GM10847 (cell line): ENCODE measurements around the gene EFCAB14.

Experiments
- POLR2A ChIP-seq: IDR thresholded peaks from 2 replicates; pipeline ENCODE4 v1.6.1; 2011; ENCODE audit not compliant: insufficient read length; ENCODE audit errors: extremely low read depth

Gene EFCAB14

DNA sequence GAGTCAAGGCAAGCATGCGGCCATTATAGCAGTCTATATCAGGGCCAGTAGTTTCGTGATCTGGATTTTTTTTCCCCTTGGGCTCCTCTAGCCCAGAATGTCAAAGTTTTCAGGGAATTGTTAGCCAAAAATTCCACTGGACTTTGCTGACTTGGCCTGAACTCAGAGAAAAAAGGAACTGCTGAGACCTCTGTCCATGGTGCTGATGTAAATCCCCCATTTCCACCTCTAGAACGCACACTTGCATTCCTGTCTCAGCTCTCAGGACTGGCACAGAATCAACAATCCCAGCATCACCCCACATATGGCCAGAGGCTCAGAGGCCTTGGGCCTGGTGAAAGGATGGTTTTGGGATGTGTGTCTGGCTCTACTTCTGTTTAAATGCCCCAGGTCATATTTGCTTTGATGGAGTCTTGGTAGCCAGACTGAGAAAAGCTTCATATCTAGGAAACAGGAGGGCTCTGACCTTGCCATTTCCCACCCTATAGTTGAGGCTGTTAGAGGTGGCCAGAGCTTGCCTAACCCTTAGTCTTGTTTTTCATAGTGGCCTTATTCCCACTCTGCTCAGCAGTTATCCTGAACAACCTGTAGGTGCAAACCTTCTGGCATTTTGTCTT, 16.9 kb upstream of the EFCAB14 start:
- TF ChIP-seq POLR2A, result no peak

DNA sequence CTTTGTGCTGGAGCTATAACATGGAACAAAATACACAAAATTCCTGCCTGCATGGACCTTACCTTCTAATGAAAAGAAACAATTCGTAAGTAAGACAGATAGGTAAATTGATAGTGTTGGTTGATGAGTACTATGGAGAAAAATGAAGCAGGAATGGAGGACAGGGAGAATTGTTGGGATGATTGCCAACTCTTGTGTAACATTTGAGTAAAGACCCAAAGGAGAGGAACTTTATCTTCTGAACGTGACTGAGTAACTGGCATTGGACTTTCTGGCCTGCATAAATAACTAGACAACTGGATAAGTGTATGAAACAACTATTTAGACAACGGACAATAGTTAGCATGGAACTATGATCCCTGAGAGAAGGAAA, 6.8 kb upstream of the EFCAB14 start:
- TF ChIP-seq POLR2A, result no peak

DNA sequence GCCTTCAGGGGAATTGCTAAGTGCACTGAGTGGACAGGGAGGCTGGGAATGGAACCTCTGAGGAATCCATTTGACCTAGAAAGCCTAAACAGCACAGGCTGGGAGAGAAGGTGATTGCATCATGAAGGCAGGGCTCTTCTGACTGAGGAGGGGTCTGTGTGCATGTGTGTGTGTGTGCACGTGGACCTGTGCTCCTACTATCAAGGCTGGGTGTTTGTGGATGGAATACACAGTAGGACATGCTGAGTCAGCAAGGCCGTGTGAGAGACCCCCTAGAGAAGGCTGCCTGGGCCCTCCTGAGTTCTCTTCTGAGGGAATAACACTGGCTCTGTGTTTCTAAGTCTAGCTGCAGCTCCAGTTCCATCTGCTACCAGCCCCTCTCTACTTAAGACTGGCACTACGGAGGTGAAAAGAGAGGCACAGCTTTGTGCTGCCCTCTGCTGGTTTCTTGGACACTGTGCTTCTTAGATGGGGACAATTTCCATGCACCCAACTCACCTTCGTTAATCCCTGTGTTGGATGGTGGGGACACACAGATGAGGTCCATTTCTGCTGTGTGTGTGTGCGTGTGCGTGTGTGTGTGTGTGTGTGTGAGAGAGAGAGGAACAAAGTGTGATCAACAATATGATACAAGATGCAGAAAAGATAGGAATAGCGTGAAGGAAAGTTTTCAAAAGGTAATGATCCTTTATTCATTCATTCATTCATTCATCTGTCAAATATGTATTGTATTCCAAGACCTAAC, 6.2 kb upstream of the EFCAB14 start:
- TF ChIP-seq POLR2A, result no peak

DNA sequence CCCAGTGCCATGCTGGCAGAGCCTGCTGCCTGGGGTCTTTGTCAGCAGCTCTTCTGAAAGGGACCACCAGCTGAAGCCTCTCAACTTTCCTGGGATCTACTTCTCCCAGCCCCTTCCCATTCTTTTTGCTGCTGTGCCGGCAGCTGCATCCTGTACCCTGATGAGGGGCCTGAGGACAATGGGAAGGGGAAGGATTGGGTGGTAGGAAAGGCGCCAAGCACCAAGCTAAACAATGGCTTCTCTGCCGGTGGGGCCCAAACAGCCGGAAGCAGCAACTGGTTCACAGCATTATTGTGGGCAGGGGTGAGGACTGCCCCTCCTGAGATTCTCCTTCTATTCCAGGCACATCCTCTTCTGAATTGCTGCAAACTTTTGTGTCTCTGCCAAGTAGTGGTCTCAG, 5.0 kb upstream of the EFCAB14 start:
- no peak for TF ChIP-seq POLR2A

DNA sequence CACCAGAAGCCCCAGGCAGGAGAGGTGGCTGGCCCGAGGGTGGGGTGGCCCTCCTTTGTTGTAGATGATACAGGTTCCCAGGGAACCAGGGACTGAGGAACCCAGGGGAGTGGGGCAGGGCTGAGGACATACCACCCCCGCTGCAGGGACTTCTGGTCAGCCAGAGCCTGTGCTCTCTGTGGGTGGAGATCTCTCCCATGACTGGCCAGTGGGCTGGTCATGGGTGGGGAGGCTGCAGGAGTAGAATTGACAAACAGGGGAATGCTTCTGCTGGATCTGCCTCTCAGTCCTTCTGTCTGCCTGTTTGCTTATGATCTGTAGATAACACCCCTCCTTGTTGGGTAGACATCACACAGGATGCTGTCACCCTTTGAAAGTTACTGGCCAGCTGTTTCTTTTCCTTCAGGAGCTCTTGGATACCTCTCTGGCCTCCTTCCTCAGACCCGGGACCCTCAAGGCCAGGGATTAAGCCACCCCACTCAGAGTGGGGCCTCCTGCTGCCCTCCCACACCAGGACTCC, 2.8 kb upstream of the EFCAB14 start:
- no peak for TF ChIP-seq POLR2A

DNA sequence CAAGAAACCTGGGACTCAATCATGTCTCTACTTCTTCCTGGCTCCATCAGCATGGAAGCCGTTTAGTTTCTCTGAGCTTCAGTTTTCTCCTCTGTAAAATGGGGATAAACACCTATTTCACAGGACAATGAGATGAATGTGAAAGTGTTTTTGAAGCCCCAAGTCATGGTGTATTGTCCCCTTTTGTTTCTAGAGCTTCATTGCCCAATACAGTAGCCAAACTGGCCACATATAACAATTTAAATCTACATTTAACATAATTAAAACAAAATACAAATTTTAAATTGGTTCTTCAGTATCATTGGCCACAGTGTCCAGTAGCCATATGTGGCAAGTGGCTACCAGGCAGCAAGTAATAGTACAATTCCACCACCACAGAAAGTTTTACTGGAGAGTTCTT, 2.3 kb upstream of the EFCAB14 start:
- TF ChIP-seq POLR2A, result no peak

DNA sequence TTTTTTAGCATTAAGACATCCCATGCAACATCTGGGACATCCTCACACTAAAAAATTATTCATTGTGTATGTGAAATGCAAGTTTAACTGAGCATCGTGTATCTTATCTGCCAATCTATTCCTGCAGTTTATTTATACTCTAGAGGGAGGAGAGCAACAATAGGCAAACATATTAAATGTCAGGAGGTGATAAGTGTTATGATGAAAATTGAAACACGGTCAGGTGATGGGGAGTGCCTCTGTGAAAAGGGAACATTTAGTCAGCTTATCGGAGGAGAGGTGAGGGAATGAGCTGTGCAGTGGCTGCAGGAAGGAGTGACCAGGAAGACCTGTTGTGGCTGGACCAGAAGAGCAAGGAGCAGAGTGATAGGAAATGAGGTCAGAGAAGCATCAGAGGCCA, 775 bp upstream of the EFCAB14 start:
- no peak for TF ChIP-seq POLR2A

DNA sequence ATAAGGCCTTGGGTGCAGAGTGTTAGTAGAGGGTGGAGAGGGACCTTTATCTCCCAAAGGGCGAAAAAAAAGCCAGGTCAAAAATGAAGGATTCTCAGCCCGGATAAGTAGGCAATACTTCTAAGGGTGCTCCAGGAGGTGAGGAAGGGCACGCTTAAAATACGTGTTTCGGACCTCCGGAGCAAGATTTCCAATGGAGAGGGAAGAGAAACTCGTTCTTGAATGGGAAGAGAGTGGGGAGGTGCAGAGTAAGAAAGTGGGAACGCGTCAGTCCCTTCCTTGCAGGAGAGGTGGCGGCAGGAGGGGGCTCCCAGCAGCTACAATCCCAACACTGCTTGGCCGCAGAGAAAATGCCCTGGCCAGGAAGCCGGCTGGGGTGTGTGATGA, 581 bp downstream of the EFCAB14 start:
- TF ChIP-seq POLR2A, result no peak

DNA sequence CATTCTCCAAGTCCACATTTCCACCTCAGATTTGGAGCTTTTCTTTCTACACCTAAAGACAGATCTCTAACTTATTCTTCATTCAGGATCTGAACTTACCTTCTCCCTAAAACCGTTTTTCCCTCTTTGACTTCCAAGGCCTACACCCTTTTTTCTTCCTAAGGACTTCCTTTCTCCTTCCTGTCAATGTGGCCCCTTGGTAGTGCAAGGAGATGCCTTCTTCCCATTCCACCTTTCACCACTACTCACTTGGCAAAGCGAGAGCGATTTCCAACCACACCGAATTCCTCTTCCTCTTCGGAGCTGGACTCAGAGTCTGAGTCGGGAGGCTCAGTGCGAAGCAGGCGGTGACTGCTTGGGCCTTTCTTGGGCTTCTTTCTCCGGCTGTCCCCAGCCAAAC, 1.3 kb downstream of the EFCAB14 start:
- no peak for TF ChIP-seq POLR2A

DNA sequence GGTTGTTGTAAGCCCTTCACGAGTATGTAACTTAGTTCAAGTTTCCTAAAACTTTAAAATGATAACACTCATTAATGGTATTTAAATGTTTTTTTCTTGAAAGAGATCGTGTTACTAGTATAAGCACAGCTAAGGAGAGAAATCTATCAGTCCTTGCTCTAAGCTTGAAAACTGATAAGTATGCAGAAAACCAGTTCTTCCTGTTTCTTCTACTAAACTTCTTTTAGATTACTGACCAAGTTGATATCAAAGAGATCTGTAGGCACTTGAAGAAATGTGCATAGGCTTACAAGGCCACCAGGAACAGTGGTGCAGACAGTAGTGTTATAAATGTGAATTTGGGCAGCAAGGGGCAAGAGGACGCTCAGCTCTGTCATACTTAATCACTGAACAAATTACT, 3.9 kb downstream of the EFCAB14 start:
- no peak for TF ChIP-seq POLR2A

DNA sequence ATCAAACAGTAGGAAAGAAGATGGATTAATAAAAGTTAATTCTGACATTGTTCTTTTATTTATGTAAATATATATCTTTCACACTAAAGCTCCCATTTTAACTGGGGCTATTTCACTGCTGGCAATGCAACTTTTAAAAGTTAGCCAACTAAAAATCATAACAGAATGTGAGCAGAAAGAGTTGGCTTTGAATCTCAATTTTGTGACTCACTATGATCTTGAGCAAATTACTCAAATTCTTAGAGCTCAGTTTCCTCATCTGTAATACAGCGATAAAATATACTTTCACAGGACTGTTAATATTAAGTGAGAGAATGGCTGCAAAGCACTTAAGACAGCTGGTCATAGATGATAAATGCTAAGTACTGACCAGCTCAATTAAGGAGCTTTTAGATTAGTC, 10.8 kb downstream of the EFCAB14 start:
- no peak for TF ChIP-seq POLR2A

DNA sequence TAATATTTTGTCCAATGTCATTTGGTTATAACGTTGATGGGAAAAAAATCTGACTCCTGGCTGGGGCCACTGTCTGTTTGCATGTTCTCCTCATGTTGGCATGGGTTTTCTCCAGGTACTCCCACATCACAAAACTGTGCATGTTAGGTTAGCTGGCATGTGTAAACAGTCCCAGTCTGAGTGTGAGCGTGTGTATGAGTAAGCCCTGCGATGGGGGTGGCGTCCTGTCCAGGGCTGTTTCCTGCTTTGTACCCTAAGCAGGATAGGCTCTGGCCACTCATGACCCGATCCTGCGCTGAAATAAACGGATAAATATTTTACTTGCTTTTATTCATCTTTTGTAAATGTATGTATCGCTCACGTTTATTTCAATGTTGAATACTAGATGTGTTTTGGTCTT, 13.5 kb downstream of the EFCAB14 start:
- TF ChIP-seq POLR2A, result no peak

DNA sequence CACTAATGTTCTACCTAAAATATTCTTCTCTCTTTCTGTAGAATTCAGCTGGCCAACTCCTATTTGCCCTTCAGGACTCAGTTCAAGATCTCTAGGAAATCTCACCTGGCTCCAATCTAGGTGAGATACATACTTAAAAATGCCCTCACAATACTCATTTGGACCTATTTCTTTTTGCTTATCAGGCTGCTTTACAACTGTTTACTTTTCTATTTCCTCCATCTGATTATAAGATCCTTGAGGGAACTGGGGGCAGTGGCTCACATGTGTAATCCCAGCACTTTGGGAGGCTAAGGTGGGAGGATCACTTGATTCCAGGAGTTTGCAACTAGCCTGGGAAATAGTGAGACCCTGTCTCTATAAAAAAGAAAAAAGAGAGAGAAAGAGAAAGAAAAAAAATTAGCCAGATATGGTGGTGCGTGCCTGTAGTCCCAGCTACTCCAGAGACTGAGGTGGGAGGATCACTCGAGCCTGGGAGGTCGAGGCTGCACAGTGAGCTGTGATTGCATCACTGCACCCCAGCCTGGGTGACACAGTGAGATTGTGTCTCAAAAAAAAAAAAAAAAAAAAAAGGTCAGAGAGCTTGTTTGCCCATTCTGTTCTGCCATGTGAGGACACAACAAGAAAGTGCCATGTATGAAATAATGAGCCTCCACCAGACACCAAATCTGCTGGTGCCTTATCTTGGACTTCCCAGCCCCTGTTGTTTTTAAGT, 14.8 kb downstream of the EFCAB14 start:
- TF ChIP-seq POLR2A, result no peak

DNA sequence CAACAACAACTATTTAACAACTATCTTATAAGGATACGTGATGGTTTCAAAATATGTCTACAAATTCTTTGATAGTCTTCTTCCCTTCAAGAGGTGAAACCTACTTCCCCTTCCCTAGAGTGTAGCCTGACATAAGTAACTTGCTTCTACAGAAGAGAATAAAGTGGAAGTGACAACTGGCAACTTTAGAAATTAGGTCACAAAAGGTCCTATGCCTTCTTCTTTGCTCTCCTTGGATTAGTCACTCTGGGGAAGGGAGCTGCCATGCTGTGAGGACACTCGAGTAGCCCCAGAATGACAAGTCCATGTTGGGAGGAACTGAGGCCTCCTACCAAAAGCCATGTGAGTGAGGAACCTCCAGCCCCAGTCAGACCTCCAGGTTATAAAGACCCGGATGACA, 19.2 kb downstream of the EFCAB14 start:
- no peak for TF ChIP-seq POLR2A

DNA sequence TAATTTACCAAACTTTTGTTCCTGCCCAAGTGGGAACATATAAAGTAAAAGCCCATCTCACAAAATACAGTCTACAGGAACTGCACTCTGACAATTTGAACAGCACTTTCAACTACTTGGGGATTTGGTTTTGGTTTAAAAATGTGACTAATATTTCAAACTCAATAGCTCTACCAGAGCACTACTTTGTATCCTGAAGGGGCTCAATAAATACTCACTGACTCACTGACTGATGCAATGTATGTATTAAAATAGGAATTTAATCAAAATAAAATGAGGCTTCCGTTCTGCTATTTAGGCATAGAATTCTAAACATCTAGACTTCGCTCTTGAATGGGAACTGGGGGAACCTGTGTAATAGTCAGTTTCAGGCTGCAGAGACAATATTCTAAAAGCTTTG, 21.9 kb downstream of the EFCAB14 start:
- TF ChIP-seq POLR2A, result no peak
